HepG2 (cell line): ENCODE results near the gene FBXO7. TPM values are rescaled to one million over a fixed set of nuclear protein-coding genes. Genes with fewer than 3 reads are reported as not detected.

Experiments used
- BATF2 ChIP-seq: sonication (generic); formaldehyde crosslinking; IDR thresholded peaks from 2 replicates; pipeline ENCODE4 v1.8.0; 2022; ENCODE audit warnings: mild to moderate bottlenecking, missing genetic modification reagents, moderate library complexity
- CBX5 ChIP-seq: sonication (generic); formaldehyde crosslinking; IDR thresholded peaks from 2 replicates; pipeline ENCODE4 v1.4.0; 2020; ENCODE audit warnings: missing genetic modification reagents, borderline replicate concordance
- GRHL1 ChIP-seq: sonication (generic); formaldehyde crosslinking; conservative IDR thresholded peaks from 2 replicates; pipeline ENCODE4 v1.8.0; 2022; ENCODE audit warnings: missing genetic modification reagents
- JUND ChIP-seq: sonication (generic); formaldehyde crosslinking; IDR thresholded peaks from 2 replicates; pipeline ENCODE4 v1.8.0; 2022; ENCODE audit warnings: mild to moderate bottlenecking, missing genetic modification reagents
- MAX ChIP-seq: IDR thresholded peaks from 2 replicates; pipeline ENCODE4 v1.6.1; 2012; ENCODE audit warnings: inconsistent platforms
- MLX ChIP-seq: IDR thresholded peaks from 2 replicates; pipeline ENCODE4 v1.6.1; 2016
- PHB2 ChIP-seq: fragments of 450-650 bp; IDR thresholded peaks from 2 replicates; pipeline ENCODE4 v1.6.1; 2018; ENCODE audit not compliant: partially characterized antibody
- POLR2AphosphoS5 ChIP-seq: IDR thresholded peaks from 2 replicates; pipeline ENCODE4 v1.6.1; 2012; ENCODE audit warnings: low read depth, low read length
- RBM39 ChIP-seq: fragments of 200-400 bp; formaldehyde crosslinking; IDR thresholded peaks from one replicate; pipeline ENCODE4 v1.6.1; 2018; ENCODE audit warnings: antibody characterized with exemption, mild to moderate bottlenecking, low read depth, low read length; ENCODE audit not compliant: poor library complexity, severe bottlenecking
- TARDBP ChIP-seq: sonication (generic); formaldehyde crosslinking; IDR thresholded peaks from 2 replicates; pipeline ENCODE4 v1.8.0; 2022; ENCODE audit warnings: mild to moderate bottlenecking, missing genetic modification reagents
- ZFP90 ChIP-seq: sonication (generic); formaldehyde crosslinking; IDR thresholded peaks from 2 replicates; pipeline ENCODE4 v1.8.0; 2022; ENCODE audit warnings: missing genetic modification reagents, mild to moderate bottlenecking, inconsistent platforms, borderline replicate concordance
- ZIK1 ChIP-seq: sonication (generic); formaldehyde crosslinking; IDR thresholded peaks from 2 replicates; pipeline ENCODE4 v1.5.0; 2020; ENCODE audit warnings: mild to moderate bottlenecking, low read depth, missing genetic modification reagents, borderline replicate concordance
- ZKSCAN5 ChIP-seq: sonication (generic); formaldehyde crosslinking; IDR thresholded peaks from 2 replicates; pipeline ENCODE4 v1.5.1; 2020; ENCODE audit warnings: mild to moderate bottlenecking, missing genetic modification reagents
- ZNF142 ChIP-seq: sonication (generic); formaldehyde crosslinking; IDR thresholded peaks from 2 replicates; pipeline ENCODE4 v1.4.0; 2020; ENCODE audit warnings: missing genetic modification reagents
- ZNF234 ChIP-seq: sonication (generic); formaldehyde crosslinking; conservative IDR thresholded peaks from 2 replicates; pipeline ENCODE4 v1.5.1; 2020; ENCODE audit warnings: mild to moderate bottlenecking, missing genetic modification reagents
- ZNF441 ChIP-seq: sonication (generic); formaldehyde crosslinking; IDR thresholded peaks from 2 replicates; pipeline ENCODE4 v1.7.0; 2021; ENCODE audit warnings: missing genetic modification reagents, borderline replicate concordance
- ZNF501 ChIP-seq: sonication (generic); formaldehyde crosslinking; IDR thresholded peaks from 2 replicates; pipeline ENCODE4 v1.5.1; 2020; ENCODE audit warnings: mild to moderate bottlenecking, moderate library complexity, missing genetic modification reagents
- ZNF543 ChIP-seq: sonication (generic); formaldehyde crosslinking; IDR thresholded peaks from 2 replicates; pipeline ENCODE4 v1.4.0; 2020; ENCODE audit warnings: mild to moderate bottlenecking, missing genetic modification reagents
- ZNF549 ChIP-seq: sonication (generic); formaldehyde crosslinking; IDR thresholded peaks from 2 replicates; pipeline ENCODE4 v1.5.0; 2020; ENCODE audit warnings: missing genetic modification reagents
- ZNF777 ChIP-seq: sonication (generic); formaldehyde crosslinking; IDR thresholded peaks from 2 replicates; pipeline ENCODE4 v1.4.0; 2020; ENCODE audit warnings: missing genetic modification reagents
- polyA plus RNA-seq, 8 experiments: library from polyadenylated mRNA; depleted of rRNA in 3 of 8; stranded (reverse) in 7 of 8; unstranded in 1 of 8; fragments of >200 nt; fragmentation: Illumina TruSeq in 4 of 8; extraction: Trizol in 4 of 8; gene quantifications; 2 replicates each; pipeline versions ENCODE4 v1.2.1 to v1.2.3, GENCODE V29; 2011 to 2016; ENCODE audit warnings: low read depth in 4 of 8, missing spikeins in 1 of 8, mixed read lengths in 1 of 8; ENCODE audit not compliant: insufficient read depth in 1 of 8
- total RNA-seq, 5 experiments: library from RNA; depleted of rRNA; stranded (reverse); fragments of >200 nt; fragmentation: Illumina TruSeq; extraction: Trizol; gene quantifications; 2 replicates each; pipeline ENCODE4 v1.2.3, GENCODE V29; 2016; ENCODE audit warnings: low read depth in 1 of 5

Gene FBXO7
- total and polyA plus RNA-seq, 2 of the 13 experiments (the other 11 are each of a cell fraction or from before 2014, with no cell fraction given): 105 to 172 TPM

GRCh38 chr22:32531931-32532819, 57.6 kb downstream of the FBXO7 start (continued):
- TF ChIP-seq ZNF142 (CRISPR knock-in tag) (no peak), PHB2 (no peak), ZNF441 (CRISPR knock-in tag) (0 out of 2 replicates have a peak, but pooled peaks have one; percentile 58), ZNF501 (peak; percentile 68; the same call in 1 of the 2 replicates), ZNF234 (CRISPR knock-in tag) (peak; percentile 30; the same call in 1 of the 2 replicates), MAX (peak; percentile 97), ZNF549 (CRISPR knock-in tag) (no peak), TARDBP (CRISPR knock-in tag) (peak; percentile 95), ZKSCAN5 (CRISPR knock-in tag) (no peak), ZNF777 (peak; percentile 54; the same call in 1 of the 2 replicates), ZFP90 (CRISPR knock-in tag) (peak; percentile 82; the same call in 1 of the 2 replicates), CBX5 (peak; percentile 35; the same call in 1 of the 2 replicates), GRHL1 (no peak), ZNF543 (CRISPR knock-in tag) (no peak), MLX (peak; percentile 63), POLR2AphosphoS5 (peak; percentile 54), ZIK1 (CRISPR knock-in tag) (peak; percentile 37; the same call in 1 of the 2 replicates), JUND (CRISPR knock-in tag) (no peak), RBM39 (peak; percentile 22), BATF2 (CRISPR knock-in tag) (no peak; the same call in 1 of the 2 replicates)
